ENCODE results near the gene ATP10A. TPM values are rescaled to one million over a fixed set of nuclear protein-coding genes. Genes with fewer than 3 reads are reported as not detected.

ATP10A gene
- total RNA-seq, 1 donor from 2014 or later, result 6.5 TPM

DNA sequence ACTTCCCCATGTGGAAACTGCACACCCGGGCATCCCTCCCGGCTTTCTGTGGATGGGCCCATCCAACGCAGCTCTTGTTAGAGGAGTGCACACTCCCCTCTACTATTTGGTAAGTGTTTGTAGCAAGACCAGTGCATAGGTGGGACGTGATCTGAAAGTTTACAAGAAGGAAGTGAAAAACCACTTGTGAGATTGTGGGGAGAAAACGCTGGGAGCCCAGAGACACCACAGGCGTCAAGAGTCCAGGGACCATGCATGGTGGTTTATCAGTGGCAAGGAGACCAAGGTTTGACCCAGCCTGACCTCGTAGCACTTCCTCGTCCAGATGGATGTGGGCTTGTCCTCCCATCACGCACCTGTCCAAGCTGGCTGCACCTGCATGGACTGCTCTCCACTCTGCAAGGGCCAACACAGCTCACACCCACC, 51.6 kb downstream of the ATP10A start:
- no peak for DNase-seq

DNA sequence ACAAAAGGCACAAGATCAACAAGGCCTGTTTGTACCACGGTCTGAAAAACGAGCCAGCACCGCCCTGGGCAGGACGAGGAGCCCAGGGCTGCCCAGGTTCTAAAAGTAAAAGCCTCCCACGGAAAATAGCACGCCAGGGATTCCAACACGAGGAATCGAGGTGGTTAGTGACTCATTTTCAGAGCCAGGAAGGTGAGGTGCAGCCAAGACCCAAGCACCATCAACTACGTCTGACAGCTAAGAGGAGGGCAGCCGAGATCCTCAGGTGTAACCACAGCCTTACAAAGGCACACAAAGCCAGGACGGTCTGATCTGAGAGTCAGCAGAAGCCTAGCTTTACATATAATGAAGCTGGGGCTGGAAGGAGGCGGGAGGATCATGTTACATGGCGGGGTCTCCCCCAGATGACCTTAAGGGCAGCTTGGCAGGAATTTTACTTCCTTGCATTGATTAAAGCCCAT, 52.5 kb downstream of the ATP10A start:
- no peak for DNase-seq

DNA sequence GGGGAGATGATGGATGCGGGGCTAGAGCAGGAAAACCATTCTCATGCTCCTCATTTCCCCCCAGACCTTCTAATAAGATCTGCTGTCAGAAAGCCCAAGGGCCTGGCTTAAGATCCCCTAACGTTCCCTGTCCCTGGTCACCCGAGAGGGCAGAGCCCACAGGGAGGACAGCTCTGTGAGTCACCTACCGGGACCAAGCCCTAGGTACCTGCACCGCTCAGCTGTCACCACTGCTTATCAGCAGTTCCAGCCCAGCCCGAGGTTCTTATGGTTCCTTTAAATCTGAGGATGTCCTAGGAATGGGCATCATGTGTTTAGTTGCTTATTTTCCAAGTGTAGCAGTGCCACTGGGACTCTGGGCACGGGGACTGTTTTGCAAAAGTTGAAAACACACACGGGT, 53.0 kb downstream of the ATP10A start:
- no peak for DNase-seq

DNA sequence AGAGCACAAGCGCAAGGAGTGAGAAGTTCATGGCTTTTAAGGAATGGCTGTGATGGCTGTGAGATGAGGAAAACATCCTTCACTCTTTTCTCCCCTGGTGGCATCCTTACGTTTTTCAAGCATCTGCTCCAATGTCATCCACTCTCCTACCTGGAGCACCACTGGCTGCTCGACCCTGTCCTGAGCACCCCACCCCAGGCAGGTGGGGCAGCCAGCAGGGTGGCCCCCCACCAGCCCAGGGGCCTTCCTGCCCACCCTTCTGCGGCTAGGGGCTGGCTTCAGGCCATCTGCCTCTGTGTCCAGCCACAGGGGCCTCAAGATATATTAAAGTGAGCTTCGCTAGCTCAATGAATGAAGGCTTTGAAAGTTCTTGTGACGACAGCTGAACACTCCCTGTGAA, 56.1 kb downstream of the ATP10A start:
- no peak for DNase-seq

DNA sequence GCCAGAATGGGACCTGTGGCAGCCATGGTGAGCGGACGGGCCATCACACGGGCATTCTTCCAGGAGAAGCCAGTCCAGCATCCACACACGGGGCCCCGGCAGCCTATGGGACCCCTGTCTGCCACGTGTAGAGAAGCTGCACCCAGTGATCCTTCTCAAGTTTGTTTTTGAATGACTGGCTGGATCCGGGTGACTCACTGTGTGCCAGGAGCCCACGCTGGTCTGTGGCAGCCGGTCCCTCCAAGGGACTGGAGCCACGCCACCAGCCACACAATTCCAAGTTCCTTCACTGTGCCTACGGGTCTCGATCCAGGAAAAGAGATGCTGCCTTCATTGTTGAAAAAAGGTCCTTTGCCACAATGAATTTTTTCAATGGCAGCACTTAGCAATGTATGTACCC, 58.1 kb downstream of the ATP10A start:
- DNase-seq, result no peak

DNA sequence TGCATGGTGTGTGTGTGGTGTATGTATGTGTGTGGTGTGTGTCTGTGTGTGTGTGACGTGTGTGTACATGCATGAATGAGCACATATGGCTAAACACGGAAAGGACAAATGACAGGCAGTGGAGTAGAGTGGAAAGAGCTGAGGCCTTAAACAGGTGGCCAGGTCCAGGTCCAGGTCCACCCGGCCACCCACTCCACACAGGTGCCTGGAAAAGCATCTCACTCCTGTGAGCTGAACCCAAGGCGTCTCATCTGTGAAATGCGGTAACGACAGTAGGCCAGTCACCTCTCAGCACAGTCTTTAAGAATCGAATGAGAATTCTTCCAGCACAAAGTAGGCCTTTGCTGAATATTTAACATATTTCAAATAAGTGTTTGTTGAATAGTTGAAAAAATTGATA, 58.7 kb downstream of the ATP10A start:
- DNase-seq, result no peak

DNA sequence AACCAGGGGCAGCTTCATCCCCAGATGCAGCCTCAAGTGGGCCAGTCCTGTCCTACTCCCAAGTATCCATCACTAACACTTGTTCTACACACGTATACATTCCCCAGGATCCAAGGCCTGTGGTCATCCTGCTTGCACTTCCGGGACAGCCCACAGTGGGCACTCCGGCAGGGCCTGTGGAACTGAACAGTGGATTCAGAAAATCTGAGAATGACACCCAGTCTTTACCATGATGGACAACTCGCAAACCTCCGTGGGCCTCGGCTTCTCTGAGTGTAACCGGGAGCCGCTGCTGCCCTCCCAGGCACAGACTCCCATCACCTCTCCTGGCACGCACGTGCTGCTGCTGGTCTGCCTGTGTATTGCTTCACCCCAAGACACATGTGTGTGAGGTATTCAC, 59.6 kb downstream of the ATP10A start:
- no peak for DNase-seq

DNA sequence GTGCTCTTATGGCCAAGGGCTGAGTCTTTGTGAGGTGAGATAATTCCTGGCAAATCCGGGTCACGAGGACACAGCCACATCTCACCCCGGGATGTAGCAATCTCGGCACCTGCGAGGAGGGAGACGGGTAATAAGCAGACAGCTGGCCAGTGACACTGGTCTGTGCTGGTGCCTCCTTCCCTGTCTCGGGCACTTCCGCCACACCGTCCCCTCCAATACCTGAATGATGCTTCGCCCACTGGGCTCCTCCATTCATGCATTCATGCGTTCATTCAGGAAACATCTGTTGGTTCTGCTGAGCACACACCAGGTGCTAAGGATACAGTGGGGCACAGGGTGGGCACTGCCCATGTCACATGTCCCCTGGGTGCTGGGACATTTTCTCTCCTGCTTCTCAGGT, 60.1 kb downstream of the ATP10A start:
- DNase-seq, result no peak

DNA sequence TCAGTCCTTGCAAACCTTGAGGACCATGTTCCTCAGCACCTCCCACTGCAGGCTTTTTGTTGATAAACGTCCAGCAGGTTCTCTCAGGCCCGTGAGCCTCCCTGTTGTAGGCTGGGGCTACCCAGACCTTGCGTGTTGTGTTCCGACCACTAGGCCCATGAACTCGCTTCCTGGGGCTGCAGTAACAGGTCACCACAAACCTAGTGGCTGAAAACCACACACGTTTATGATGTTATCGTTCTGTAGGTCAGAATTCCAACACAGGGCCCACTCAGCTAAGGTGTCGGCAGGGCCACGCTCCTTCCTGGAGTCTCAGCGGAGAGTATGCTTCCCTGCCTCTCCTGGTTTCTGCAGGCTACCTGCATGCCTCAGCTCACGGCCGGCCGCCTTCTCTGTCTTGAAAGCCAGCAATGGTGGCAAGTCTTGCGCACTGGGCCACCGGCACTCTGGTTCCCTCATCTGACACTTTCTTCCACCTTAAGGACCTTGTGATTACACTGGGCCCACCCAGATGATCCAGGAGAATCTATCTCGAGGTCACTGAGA, 60.8 kb downstream of the ATP10A start:
- DNase-seq, result no peak

DNA sequence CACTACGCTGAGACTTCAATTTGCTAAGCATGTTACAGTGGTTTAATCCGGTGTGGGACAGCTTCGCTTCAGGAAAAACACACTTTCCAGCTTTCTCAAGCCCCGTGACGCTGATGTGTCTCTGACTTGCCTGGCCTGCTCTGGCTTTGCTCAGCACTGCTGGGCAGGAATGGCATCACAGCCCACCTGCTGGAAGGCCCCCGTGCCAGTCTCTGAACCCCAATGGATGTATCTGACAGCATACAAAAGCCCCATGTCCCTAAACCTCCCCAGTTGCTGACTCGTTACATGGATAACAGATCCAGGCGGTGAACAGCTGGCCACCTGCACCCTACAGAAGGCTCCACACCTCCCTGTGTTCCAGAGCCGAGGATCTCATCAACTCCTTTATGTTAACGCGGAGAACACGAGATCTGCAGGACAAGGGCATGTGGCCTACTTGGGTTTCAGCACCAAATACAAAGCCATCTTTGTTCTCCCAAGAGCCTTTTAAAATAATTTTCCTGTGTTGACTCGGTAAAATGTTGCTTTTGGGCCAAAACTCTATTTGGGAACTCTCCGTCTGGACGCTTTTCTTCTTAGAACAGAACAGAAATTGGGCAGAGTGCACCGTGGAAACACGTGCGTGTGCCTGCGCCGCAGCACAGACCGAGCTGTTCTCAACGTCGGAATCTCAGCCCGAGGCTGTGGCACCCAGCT, 61.4 kb downstream of the ATP10A start:
- DNase-seq, result peak; percentile 6

DNA sequence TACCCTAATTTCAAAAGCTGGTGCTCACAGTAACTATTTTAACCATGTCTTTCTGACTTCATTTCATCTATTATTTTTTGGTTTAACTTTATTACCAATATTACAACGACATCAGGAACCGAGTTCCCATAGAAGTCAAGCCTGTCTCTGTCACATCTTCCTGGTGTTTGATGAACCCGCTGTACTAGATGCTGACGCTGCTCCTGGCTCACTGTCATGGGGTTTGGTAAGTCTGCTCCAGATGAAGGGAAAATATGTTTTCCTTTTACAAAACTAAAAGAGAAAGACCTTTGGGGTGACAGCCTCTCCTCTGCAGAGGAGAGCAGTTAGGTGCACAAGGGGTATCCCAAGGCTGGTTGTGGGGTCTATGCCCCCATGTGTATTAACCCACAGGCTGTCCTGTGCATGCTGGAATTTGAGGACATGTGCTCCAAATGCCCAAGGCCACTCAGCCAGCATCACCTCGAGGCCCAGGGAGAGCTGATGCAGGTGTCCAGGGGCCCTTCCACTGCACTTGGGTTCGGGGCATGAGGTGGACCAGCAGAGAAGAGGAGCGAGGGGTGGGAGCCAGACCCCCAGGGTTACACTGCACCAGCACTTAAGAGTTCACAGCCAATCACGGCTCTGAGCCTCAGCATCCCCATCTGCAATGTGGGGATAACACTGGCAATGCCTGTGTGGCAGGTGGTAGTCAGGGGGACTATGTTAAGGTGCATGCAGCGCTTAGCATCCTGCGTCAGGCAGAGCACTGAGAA, 62.2 kb downstream of the ATP10A start:
- no peak for DNase-seq

DNA sequence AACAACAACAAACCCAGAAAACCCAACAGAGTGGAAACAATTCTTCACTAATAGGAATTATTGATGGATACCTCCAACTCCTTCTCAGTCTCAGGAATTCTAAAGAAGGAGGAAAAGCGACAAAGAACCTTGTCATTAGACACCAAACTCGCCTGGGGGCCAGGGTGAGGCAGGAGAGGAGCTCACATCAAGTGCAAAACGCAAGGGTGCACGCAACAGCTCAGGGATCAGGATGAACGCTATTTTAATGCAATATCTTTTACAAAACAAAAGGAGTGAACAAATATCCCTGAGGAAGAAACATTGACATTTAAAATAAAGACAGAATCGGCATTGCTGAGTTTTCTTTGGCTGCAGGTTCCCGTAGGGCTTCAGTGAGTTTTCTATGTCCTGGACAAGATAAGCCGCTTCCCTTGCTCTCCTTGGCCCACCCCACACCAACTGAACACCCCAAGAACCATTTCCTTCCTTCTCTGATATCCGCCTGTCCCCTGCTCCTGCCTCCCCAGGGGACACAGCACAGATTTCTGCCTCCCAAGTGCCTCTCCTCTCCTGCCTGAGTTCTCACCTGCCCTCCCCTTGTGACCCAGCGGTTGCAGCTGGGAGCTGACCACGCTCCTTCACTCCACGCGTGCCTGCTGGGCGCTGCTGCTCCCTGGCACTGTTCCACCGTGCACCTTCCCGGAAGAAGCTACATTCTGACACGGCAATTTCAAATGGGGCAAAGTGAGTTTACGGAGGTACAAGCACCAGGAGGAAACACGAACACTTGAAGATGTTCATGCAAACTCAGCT, 63.0 kb downstream of the ATP10A start:
- DNase-seq, result no peak

DNA sequence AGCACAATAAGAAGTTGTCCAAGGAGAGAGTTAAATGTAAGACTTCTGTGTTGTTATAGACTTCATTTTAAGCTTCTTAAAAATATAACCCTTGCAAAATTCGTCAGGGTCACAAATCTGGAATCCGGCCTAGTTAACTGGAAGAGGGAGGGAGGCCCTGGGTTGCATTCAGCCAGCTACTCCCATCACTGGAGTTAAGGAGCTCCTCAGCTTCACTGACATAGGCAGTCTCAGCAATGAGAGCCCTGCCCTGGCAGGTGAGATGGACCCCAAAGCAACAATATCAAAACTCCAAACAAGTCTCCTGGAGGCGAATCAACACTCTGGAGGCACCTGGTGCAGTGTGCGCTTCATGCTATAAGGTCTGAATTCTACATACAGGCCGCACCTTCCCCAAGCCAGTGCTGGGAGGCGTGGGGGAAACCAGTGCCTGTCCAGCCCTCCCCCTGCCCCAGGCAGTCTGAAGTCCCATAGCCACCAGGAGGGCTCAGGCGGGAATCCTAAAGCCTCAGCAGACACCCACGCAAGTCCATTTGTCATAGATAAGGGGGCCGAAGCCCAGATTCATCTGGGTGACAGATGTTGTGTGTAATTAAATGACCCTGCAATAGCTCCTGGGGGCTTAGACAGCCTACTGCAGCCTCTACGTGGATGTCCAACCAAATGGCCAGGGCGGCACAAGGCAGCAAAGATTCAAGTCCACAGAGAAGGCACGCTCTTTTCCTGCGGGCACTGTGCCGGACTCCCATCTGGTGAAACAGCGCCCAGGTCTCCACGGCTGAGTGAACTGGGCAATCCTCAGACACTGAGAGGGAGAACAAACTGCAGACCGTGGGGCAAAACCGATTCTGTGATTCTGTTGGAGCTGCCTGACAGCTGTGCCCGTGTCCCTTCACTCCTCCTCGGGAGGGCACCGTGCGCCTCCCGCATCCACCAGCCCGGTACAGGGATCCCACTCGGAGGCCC, 64.9 kb downstream of the ATP10A start:
- DNase-seq, result peak; percentile 62

DNA sequence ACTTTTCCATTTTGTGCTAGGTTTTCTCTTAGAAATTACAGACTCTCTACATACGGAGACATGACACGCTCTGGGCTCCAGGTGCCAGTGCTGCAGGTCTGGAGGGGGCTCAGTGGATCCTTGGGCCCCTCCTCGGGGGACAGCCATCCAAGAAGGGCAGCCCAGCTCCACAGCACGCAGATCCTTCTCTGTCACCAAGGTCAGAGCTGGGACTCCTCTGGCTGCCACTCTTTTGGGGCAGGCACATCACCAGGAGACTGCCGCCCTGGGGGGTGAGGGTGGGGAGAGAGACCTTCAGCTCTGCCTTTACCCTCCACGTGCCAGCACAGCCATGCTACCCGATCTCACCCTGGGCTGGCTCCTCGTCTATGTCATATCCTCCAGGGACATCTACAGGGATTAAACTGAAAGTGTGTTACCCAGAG, 65.6 kb downstream of the ATP10A start:
- no peak for DNase-seq

DNA sequence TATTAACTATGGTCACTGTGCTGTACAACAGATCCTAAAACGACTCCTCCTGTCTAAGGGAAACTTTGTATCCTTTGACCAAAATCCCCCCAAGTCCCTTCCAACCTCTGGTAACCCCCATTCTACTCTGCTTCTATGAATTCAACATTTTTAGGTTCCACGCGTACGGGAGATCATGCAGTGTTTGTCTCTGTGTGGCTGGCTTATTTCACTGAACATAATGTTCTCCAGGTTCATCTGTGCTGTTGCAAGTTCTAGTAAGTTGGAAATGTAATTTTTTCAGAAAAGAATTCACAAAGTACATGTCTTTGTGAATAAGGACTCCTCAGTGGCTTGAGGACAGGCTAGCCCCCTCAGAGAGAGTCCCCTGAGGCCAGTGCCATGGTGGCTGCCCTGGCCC, 66.1 kb downstream of the ATP10A start:
- DNase-seq, result peak; percentile 46

DNA sequence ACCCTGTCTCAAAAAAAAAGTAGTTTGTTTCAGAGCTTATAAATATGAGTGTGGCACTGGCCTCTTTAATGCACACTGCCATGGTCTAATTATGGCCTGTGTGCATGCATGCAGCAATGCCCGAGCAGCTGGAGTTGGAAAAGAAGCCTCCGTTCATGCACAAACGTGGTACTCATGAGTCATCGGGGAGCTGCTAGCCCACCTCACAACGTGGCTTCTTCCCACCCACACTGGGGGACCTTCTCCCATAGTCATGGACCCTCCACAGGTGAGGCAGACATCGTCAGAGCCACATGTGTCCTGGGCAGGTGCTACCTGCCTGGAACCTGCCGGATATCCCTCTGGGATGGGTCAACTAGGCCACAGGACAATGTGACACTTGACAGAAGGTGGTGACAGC, 66.7 kb downstream of the ATP10A start:
- DNase-seq, result peak; percentile 30

DNA sequence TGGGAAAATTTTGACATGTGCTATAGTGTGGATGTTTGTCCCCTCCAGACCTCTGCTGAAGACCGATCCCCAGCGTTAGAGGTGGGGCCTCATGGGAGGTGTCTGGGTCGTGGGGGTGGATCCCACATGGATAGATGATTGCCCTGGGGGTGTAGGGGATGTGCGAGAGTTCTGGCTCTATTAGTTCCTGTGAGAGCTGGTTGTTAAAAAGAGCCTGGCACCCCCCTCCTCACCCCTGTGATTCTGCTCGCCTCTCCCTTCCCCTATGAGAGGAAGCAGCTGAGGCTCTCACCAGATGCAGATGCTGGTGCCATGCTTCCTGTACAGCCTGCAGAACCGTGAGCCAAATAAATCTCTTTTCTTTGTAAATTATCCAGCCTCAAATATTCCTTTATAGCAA, 67.4 kb downstream of the ATP10A start:
- peak; percentile 7 for DNase-seq

DNA sequence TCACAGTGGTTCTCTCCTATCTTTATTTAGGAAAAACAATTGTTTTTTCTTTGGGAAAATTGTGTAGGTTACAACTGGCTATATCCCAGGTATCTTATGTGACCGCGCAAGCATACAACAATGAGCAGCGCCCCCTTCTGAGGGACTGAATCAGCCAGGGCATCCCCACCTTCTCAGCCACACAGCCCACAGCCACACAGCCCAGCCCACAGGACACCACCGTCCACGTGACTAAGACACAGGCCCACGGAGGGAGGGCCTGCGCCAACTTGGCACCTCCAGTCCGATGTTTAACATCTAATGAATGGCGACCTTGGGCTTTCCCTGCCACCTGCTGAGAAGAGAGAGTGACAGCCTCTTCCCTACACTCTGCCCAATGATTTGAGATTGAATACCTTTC, 68.1 kb downstream of the ATP10A start:
- no peak for DNase-seq

DNA sequence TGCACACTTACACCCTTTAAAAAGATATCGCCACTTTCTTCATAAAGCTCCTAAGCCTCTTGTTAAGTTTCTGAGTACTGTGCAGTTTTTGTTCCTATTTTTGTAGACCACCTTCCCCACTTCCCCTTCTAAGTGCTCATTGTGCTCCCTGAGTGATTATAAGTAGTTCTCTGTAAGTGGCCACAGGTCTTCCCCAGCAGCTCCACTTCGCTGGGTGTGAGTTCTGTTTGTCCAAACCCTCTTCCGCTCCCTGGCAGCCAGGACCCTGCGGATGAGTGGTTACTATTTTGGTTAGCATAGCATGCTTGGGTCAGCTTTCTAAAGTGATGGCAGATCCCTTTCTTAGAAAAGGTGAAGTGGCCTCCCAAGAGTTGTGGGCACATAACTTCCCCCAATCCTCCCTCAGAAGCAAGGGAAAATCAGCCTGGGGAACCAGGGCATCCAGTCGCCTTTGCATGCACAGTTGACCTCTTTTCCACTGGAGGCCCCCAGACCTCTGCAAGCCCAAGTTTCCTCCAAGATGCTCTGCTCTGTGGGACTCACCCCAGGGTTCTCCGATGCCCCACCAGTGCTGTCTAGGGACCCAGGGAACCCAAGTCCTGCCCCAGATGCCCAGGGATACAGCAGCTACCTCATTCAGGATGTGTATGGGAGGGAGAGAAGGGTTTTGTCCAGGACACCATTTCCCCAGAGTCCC, 69.6 kb downstream of the ATP10A start:
- peak; percentile 24 for DNase-seq

DNA sequence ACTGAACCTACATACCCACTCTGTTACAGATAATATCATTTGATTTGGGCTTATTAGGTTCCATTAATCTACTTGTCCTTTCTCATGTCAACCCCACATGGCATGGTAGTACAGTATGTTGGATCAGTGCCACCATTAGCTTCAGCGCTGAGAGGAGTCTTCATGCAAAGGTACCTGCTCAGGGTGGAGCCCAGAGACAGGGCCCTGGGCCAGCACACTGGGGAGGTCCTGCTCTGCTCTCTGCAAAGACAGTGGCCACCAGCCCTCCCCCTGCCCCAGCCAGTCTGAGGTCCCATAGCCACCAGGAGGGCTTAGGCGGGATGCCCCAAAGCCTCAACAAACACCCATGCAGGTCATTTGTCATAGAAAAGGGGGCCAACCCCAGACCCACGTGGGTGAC, 71.0 kb downstream of the ATP10A start:
- no peak for DNase-seq

All from tongue (tissue), 2 donors.